OCI-LY7 (cell line): ENCODE data around the gene SLC16A10.

Experiments used
- EZH2phosphoT487 ChIP-seq: fragments of 200-600 bp; sonication (generic); IDR thresholded peaks from 2 replicates; pipeline ENCODE4 v1.6.1; 2018; ENCODE audit warnings: low read depth, borderline replicate concordance, mild to moderate bottlenecking, mixed run types, antibody characterized with exemption, low read length, moderate library complexity, mixed read lengths
- TF ChIP-seq, protein P1 (sequence below): fragments of 200-600 bp; sonication (generic); conservative IDR thresholded peaks from 2 replicates; pipeline ENCODE4 v1.5.1; 2014; ENCODE audit warnings: mild to moderate bottlenecking, antibody characterized with exemption, low read length, moderate library complexity, mixed read lengths

DNA sequence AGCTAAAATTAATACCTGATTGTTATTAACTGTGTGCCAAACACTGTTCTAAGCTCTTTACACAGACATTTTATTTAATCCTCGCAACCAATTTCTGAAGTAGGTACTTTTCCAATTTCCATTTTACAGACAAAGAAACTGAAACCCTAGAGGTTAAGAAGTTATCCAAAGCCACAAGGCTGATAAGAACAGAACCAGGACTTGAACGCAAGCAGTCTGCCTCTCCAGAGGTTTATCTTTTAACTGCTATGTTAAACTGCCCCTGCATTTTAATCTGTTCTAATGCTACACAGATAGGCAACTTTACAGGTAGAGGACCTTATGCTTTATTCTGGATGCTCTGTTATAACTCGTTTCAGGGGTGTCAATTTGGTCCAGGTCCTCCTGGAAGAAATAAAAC lies 118.2 kb downstream of the SLC16A10 start:
- TF ChIP-seq, protein P1, sequence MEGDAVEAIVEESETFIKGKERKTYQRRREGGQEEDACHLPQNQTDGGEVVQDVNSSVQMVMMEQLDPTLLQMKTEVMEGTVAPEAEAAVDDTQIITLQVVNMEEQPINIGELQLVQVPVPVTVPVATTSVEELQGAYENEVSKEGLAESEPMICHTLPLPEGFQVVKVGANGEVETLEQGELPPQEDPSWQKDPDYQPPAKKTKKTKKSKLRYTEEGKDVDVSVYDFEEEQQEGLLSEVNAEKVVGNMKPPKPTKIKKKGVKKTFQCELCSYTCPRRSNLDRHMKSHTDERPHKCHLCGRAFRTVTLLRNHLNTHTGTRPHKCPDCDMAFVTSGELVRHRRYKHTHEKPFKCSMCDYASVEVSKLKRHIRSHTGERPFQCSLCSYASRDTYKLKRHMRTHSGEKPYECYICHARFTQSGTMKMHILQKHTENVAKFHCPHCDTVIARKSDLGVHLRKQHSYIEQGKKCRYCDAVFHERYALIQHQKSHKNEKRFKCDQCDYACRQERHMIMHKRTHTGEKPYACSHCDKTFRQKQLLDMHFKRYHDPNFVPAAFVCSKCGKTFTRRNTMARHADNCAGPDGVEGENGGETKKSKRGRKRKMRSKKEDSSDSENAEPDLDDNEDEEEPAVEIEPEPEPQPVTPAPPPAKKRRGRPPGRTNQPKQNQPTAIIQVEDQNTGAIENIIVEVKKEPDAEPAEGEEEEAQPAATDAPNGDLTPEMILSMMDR = no peak
- TF ChIP-seq EZH2phosphoT487 = no peak
